C4-2B (cell line): Measurements from ENCODE around the gene RPS6KL1.

Experiments used
- CTCF ChIP-seq: fragments of 450-650 bp; conservative IDR thresholded peaks from 2 replicates; pipeline ENCODE4 v1.5.1; 2017; ENCODE audit warnings: mild to moderate bottlenecking
- ZFX ChIP-seq: fragments of 450-650 bp; IDR thresholded peaks from 2 replicates; pipeline ENCODE4 v1.6.1; 2017

- TF ChIP-seq CTCF (no peak), ZFX (no peak)
Observed at GRCh38 chr14:74911704-74912103, 11.4 kb downstream of the RPS6KL1 start.
